Loucy (cell line): ENCODE measurements around the gene C10orf67.

Experiments
- H2AFZ ChIP-seq: fragments of 200-600 bp; sonication (generic); 2 replicates; pipeline ENCODE4 v1.6.0; 2016; ENCODE audit warnings: antibody characterized with exemption, mild to moderate bottlenecking, low read length, moderate library complexity
- H3F3A ChIP-seq: fragments of 200-600 bp; 2 replicates; pipeline ENCODE4 v1.6.0; 2016; ENCODE audit warnings: antibody characterized with exemption, low read depth, mild to moderate bottlenecking
- H3K27me3 ChIP-seq: fragments of 200-600 bp; sonication (generic); 2 replicates; pipeline ENCODE4 v1.6.1; 2014; ENCODE audit warnings: low read length, mild to moderate bottlenecking; ENCODE audit not compliant: insufficient read depth, poor library complexity, severe bottlenecking
- H3K36me3 ChIP-seq: fragments of 200-600 bp; sonication (generic); 2 replicates; pipeline ENCODE4 v1.6.1; 2016; ENCODE audit warnings: low read length; ENCODE audit not compliant: insufficient read depth
- H3K4me1 ChIP-seq: fragments of 200-600 bp; sonication (generic); 2 replicates; pipeline ENCODE4 v1.5.1; 2014; ENCODE audit warnings: low read length, mild to moderate bottlenecking; ENCODE audit not compliant: insufficient read depth, poor library complexity, severe bottlenecking
- H3K4me2 ChIP-seq: fragments of 200-600 bp; sonication (generic); 2 replicates; pipeline ENCODE4 v1.6.0; 2014; ENCODE audit warnings: antibody characterized with exemption, low read length, low read depth, mild to moderate bottlenecking; ENCODE audit not compliant: poor library complexity, severe bottlenecking
- H3K4me3 ChIP-seq: fragments of 200-600 bp; sonication (generic); 2 replicates; pipeline ENCODE4 v1.5.1; 2014; ENCODE audit warnings: low read length, mild to moderate bottlenecking, mixed read lengths; ENCODE audit not compliant: poor library complexity, severe bottlenecking
- H3K79me2 ChIP-seq: fragments of 200-600 bp; sonication (generic); 2 replicates; pipeline ENCODE4 v1.6.1; 2014; ENCODE audit warnings: low read length; ENCODE audit not compliant: insufficient read depth
- H3K9ac ChIP-seq: fragments of 200-600 bp; sonication (generic); 2 replicates; pipeline ENCODE4 v1.6.0; 2014; ENCODE audit warnings: mild to moderate bottlenecking, low read depth, low read length, moderate library complexity; ENCODE audit not compliant: poor library complexity, severe bottlenecking
- H3K9me2 ChIP-seq: fragments of 200-600 bp; sonication (generic); replicated peaks from 2 replicates; pipeline ENCODE4 v1.6.1; 2016; ENCODE audit warnings: low read depth, low read length, mixed read lengths
- H3K9me3 ChIP-seq: fragments of 200-600 bp; sonication (generic); 2 replicates; pipeline ENCODE4 v1.6.1; 2014; ENCODE audit warnings: mild to moderate bottlenecking, antibody characterized with exemption, low read length, low read depth; ENCODE audit not compliant: insufficient read depth
- H4K20me1 ChIP-seq: fragments of 200-600 bp; sonication (generic); 2 replicates; pipeline ENCODE4 v1.6.0; 2014; ENCODE audit warnings: antibody characterized with exemption, low read length, mild to moderate bottlenecking; ENCODE audit not compliant: insufficient read depth, poor library complexity, severe bottlenecking
- EZH2phosphoT487 ChIP-seq: fragments of 200-600 bp; IDR thresholded peaks from 2 replicates; pipeline ENCODE4 v1.6.1; 2018; ENCODE audit warnings: antibody characterized with exemption, mild to moderate bottlenecking, moderate library complexity, borderline replicate concordance
- TF ChIP-seq, protein P1 (sequence below): fragments of 200-600 bp; sonication (generic); conservative IDR thresholded peaks from 2 replicates; pipeline ENCODE4 v1.5.1; 2014; ENCODE audit warnings: mild to moderate bottlenecking, antibody characterized with exemption, low read length

C10orf67 gene

DNA sequence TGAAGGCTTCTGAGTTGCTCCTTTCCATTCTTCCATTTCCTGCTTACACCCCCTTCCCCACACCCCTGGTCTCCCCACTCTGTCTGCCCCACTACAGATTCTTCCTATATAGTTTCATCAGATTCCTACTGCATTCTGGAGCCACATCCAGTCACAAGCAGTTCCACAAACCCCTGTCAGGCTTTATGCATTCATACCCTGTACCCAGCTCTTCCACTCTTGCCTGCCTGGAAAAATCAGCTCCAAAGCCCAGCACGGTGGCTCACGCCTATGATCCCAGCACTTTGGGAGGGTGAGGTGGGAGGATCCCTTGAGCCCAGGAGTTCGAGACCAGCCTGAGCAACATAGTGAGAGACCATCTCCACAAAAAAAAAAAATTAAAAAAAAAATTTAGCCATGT, 60.4 kb downstream of the C10orf67 start:
- TF ChIP-seq, protein P1, sequence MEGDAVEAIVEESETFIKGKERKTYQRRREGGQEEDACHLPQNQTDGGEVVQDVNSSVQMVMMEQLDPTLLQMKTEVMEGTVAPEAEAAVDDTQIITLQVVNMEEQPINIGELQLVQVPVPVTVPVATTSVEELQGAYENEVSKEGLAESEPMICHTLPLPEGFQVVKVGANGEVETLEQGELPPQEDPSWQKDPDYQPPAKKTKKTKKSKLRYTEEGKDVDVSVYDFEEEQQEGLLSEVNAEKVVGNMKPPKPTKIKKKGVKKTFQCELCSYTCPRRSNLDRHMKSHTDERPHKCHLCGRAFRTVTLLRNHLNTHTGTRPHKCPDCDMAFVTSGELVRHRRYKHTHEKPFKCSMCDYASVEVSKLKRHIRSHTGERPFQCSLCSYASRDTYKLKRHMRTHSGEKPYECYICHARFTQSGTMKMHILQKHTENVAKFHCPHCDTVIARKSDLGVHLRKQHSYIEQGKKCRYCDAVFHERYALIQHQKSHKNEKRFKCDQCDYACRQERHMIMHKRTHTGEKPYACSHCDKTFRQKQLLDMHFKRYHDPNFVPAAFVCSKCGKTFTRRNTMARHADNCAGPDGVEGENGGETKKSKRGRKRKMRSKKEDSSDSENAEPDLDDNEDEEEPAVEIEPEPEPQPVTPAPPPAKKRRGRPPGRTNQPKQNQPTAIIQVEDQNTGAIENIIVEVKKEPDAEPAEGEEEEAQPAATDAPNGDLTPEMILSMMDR, result no peak
- no peak for TF ChIP-seq EZH2phosphoT487
- Histone ChIP-seq H3F3A (no peaks in the 10 kb centered on the region), H3K4me2 (no peak overlapping the region), H3K9me2 (no peaks in the 10 kb centered on the region), H3K4me3 (no peak overlapping the region), H3K79me2 (no peaks in the 10 kb centered on the region), H2AFZ (no peak overlapping the region), H3K9me3 (no peaks in the 10 kb centered on the region), H3K9ac (no peak overlapping the region), H4K20me1 (no peaks in the 10 kb centered on the region), H3K27me3 (no peaks in the 10 kb centered on the region), H3K36me3 (no peaks in the 10 kb centered on the region), H3K4me1 (no peaks in the 10 kb centered on the region)

DNA sequence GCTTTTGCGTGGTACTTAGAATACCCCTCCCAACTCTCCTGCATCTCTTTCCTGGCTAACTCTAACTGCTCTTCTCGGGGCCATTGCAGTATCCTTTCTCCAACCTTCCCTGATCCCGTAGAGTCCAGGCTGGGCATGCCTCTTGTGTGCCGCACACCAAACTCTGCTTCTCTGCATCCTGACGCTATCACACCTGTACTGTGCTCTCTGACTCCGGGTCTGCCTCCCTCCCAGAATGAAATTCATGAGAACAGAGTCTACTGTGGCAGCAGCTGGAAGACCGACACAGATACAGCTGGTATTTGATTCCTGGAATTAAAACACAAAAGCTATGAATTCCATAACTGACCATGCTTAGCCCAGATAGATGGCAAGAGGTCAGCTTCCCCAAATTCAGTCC, 60.9 kb downstream of the C10orf67 start:
- TF ChIP-seq, protein P1, result no peak
- no peak for TF ChIP-seq EZH2phosphoT487
- Histone ChIP-seq H3K27me3 (no peaks in the 10 kb centered on the region), H3F3A (no peaks in the 10 kb centered on the region), H3K4me2 (no peak overlapping the region), H3K9me3 (no peaks in the 10 kb centered on the region), H4K20me1 (no peaks in the 10 kb centered on the region), H3K9ac (no peak overlapping the region), H3K4me1 (no peaks in the 10 kb centered on the region), H3K79me2 (no peaks in the 10 kb centered on the region), H3K9me2 (no peaks in the 10 kb centered on the region), H3K36me3 (no peaks in the 10 kb centered on the region), H2AFZ (no peak overlapping the region), H3K4me3 (no peak overlapping the region)

DNA sequence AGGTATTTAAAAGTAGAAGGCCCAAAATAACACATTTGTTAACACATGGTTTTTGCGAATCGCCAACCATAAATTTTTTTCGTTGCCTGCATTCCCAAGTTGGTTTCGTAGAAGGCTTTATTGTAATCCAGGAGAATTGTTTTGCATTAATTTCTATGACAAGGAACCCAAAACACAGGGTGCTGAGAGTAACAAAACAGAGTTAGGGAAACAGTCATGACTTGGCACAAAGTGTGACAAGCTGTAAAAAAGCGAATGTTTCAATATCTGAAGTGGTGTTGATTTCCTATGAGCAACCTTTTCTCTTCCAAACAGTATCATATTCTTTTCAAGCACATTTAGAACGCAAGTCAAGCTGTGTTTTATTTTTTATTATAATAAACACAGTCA, 63.6 kb downstream of the C10orf67 start:
- Histone ChIP-seq H3K9me3 (no peaks in the 10 kb centered on the region), H3K36me3 (no peaks in the 10 kb centered on the region), H3K9ac (no peak overlapping the region), H3K4me1 (no peaks in the 10 kb centered on the region), H3K79me2 (no peaks in the 10 kb centered on the region), H2AFZ (no peak overlapping the region), H3F3A (no peaks in the 10 kb centered on the region), H3K4me3 (no peak overlapping the region), H3K27me3 (no peaks in the 10 kb centered on the region), H3K9me2 (no peaks in the 10 kb centered on the region), H3K4me2 (no peak overlapping the region), H4K20me1 (no peaks in the 10 kb centered on the region)
- TF ChIP-seq, protein P1, result no peak
- no peak for TF ChIP-seq EZH2phosphoT487
